Left ventricle myocardium superior (tissue), 1 donor: ENCODE measurements around the gene PKD1. TPM values are rescaled to one million over a fixed set of nuclear protein-coding genes. Genes with fewer than 3 reads are reported as not detected.
A peak's percentile ranks its signal among the peaks of the same experiment; 100 is the strongest.

Source experiments
- ATAC-seq: fragments of 200-7000 bp; cut with Tn5 transposase; one replicate; pipeline ENCODE4 v1.9.1; 2020; ENCODE audit warnings: mild to moderate bottlenecking, moderate library complexity
- DNase-seq: peaks from one replicate; pipeline ENCODE4 v3.0.0-alpha.2; 2020
- intact Hi-C: fragments of 100-400 bp; cut with micrococcal nuclease; formaldehyde crosslinking; loops from one replicate; pipeline ENCODE4 v1.11.0; 2022
- total RNA-seq: library from RNA; stranded (reverse); fragmentation: NEBNext Ultra II Directional; extraction: Animal tissue kit (Norgen Biotek cat#: 25700); gene quantifications from one replicate; pipeline ENCODE4 v1.2.1, GENCODE V29; 2021
- donor health status: DM: no; HTN: yes; CAD: no; lungs with severe emphysema.

PKD1 gene
- total RNA-seq, 1 donor from 2014 or later = 92.9 TPM

GRCh38 chr16:2070576-2071453 lies 64.9 kb downstream of the PKD1 start:
- no peak for ATAC-seq
- intact Hi-C loops = no loop called here
- no peak for DNase-seq

GRCh38 chr16:2066139-2066538 lies 69.6 kb downstream of the PKD1 start:
- DNase-seq (no peak), ATAC-seq (no peak)
- intact Hi-C loops = no loop called here

GRCh38 chr16:2064368-2064945 lies 71.2 kb downstream of the PKD1 start:
- ATAC-seq (no peak), DNase-seq (no peak)
- intact Hi-C loops = no loop called here

DNA sequence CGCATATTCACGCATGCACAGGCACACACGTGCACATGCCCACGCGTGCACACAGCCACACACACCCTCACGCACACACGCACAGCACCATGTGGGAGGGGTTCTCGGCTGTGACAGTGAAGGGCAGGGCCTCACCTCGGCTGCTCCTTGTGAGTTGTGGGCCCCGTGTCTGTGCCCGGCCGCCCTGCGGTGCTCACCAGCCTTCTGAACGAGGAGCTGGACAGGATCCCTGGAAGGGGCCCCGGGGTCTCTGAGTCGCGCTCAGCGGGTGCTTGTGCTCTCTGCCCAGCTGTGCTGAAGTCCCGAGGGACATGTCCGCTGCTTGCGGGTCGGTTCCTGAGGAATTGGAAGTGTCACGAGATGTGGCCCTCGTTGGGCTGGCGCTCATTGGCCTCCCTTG lies 71.8 kb downstream of the PKD1 start:
- intact Hi-C loops = no loop called here
- ATAC-seq = no peak

DNA sequence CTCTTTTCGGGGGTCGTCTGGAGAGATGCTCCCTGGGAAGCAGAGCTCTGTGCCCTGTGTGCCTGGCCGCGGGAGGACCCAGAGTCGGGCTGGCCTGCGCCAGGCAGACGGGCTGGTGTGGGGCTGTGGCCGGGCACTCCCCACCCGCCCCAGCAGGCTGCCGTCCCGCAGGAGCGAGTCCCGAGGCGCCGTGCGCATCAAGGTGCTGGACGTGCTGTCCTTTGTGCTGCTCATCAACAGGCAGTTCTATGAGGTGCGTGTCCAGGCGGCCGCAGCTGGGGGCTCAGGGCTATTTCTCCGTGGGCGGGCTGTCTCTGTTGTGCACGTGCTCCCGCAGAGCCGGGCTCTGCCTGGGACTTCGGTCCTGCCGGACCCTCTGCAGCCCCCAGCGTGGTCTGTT lies 72.9 kb downstream of the PKD1 start:
- intact Hi-C loops = no loop called here
- no peak for ATAC-seq
- DNase-seq = no peak

More for the DNA sequence above, 71.8 kb downstream of the PKD1 start:
- no peak for DNase-seq

DNA sequence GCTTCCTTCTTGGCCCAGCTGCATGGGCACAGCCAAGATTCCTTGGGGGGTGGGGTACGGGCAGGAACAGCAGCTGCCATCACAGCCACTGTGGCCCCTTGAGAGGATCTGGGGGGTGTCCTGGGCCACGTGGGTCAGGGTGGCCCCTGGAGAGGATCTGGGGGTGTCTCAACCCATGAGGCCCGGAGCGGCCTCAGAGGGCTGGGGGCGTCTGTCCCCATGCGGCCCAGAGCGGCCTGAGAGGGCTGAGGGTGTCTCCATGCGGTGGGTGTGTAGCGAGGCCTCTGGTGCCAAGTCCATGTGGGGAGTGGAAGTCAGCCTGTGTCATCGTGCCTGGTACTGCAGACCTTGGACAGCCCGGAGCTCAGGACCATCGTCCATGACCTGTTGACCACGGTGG lies 74.2 kb downstream of the PKD1 start:
- intact Hi-C loops = no loop called here
- ATAC-seq (no peak), DNase-seq (no peak)

DNA sequence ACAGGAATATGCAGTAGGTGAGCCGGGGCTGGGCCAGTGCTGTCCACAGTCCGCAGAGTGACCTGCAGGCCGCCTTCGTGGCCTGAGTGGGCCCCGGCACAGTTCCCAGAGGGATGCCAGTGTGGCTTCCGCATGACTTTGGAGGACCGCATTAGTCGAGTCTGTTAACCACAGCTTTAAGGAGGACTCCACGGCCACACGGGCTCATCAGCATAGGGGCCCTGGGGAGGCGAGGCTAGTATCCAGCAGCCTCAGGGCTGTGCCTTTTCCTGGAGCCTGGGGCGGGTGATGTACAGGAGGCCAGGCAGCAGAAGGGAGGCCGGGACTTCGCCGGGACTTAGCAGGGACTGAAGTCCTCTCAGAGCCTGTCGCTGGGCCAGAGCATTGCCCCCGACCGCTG lies 74.7 kb downstream of the PKD1 start:
- intact Hi-C loops = no loop called here

GRCh38 chr16:2060346-2060745 lies 75.4 kb downstream of the PKD1 start:
- DNase-seq (no peak), ATAC-seq (no peak)
- intact Hi-C loops = no loop called here

More for the DNA sequence above, 74.7 kb downstream of the PKD1 start:
- no peak for ATAC-seq
- no peak for DNase-seq

DNA sequence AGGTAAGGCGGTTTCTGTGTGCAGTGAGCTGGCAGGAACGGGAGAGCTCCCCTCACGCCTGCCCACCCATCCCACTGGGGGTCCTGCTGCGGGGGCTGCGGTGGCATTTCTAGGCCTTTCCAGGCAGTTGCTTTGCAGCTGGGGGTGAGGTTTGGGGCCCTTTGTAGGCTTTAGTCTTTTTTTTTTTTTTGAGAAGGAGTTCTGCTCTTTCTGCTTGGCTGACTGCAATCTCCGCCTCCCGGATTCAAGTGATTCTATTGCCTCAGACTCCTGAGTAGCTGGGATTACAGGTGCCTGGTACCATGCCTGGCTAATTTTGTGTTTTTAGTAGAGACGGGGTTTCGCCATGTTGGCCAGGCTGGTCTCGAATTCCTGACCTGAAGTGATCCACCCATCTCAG lies 76.8 kb downstream of the PKD1 start:
- intact Hi-C loops = no loop called here
- DNase-seq = no peak
- ATAC-seq = no peak

DNA sequence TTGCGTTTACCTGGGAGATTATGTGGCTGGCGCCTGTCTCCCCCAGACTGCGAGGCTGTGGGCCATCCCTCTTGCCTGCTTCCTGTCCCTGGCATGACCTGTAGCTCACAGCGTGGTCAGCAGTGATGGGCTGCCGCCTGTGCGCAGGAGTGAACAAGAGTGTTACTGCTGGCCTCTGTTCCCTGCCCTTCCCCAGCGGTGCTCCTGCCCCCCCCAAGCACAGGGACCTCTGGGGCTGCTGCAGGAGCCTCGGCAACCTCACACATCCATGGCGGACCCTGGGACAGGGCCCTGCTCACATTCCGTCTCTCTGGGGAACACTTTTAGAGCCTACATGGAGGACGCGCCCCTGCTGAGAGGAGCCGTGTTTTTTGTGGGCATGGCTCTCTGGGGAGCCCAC lies 77.3 kb downstream of the PKD1 start:
- DNase-seq = no peak
- intact Hi-C loops = no loop called here
- no peak for ATAC-seq

DNA sequence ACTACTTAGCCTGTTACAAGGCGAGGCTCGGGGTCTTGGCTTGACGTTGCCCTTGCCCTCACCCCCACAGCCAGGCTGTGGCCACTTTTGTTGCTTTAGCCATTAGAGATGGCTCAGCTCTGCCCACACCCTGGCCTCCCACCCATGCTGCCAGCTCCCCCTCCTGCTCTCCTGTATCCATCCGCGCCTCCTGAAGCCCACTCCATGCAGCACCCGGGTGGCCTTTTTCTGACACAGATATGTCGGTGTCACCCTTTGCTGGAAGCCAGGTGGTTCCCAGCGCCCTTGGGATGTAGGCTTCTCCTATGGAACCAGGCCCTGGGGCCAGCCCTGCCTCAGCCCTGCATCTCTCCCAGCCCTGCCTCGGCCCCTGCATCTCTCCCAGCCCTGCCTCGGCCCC lies 78.3 kb downstream of the PKD1 start:
- DNase-seq (no peak), ATAC-seq (no peak)
- intact Hi-C loops = no loop called here

- peak; percentile 26 for ATAC-seq
- intact Hi-C loops = no loop called here
Observed at GRCh38 chr16:2056681-2057407, 78.9 kb downstream of the PKD1 start.

GRCh38 chr16:2056077-2056476 lies 79.6 kb downstream of the PKD1 start:
- ATAC-seq (peak; percentile 49), DNase-seq (no peak)
- intact Hi-C loops = no loop called here

More at GRCh38 chr16:2056681-2057407, 78.9 kb downstream of the PKD1 start:
- DNase-seq = no peak

- DNase-seq (no peak), ATAC-seq (no peak)
- intact Hi-C loops = no loop called here
Observed at GRCh38 chr16:2054543-2055245, 81.0 kb downstream of the PKD1 start.

GRCh38 chr16:2053897-2054296 lies 81.8 kb downstream of the PKD1 start:
- no peak for DNase-seq
- no peak for ATAC-seq
- intact Hi-C loops = no loop called here

GRCh38 chr16:2053211-2053610 lies 82.5 kb downstream of the PKD1 start:
- no peak for DNase-seq
- intact Hi-C loops = no loop called here

GRCh38 chr16:2048116-2048543 lies 87.6 kb downstream of the PKD1 start:
- ATAC-seq (no peak), DNase-seq (no peak)
- intact Hi-C loops = no loop called here

More at GRCh38 chr16:2053211-2053610, 82.5 kb downstream of the PKD1 start:
- no peak for ATAC-seq

DNA sequence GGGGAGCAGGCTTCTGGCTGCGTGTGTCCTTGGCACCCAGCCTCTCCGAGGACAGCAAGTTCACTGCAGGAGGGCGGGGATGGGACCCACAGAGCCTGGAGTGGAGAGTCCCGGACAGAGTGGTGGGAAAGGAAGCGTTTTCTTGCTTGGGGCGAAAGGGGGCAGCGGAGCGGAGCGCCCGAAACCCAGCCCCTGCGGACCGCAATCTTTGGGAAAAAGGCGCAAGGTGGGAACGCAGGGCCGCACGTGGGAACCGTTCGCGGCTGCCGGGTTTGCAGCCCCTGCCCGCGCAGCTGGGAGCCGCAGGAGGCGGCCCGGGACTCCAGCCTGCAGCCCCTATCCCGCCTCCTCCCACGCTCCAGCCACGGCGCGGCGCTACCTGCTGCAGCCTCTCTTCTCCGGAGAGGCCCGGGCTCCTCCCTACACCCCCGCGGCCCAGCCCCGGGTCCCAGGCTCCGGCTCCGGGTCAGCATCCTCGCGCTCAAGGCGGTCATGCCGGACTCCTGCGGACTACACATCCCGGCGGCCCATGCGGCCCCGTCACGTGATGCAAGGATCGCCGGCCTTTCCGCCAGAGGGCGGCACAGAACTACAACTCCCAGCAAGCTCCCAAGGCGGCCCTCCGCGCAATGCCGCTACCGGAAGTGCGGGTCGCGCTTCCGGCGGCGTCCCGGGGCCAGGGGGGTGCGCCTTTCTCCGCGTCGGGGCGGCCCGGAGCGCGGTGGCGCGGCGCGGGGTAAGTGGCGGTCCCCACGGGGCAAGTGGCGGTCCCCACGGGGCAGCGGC lies 88.2 kb downstream of the PKD1 start, which contains the start of the genes NTHL1 and TSC2:
Gene NTHL1, minus strand, starts transcription at position 505 of the 786 bp plus-strand sequence. Its CDS starts 11 bp downstream, at position 494.
Gene TSC2, plus strand, starts transcription at position 656 of the 786 bp plus-strand sequence. CDS start 631 bp downstream, outside the sequence.
- intact Hi-C loops = no loop called here
- ATAC-seq (peak; percentile 94), DNase-seq (peak; percentile 98)
